ENCODE measurements around the gene IFT20. TPM values are rescaled to one million over a fixed set of nuclear protein-coding genes. Genes with fewer than 3 reads are reported as not detected.

Gene IFT20
- total and polyA plus RNA-seq, 2 donors (not counting 3 experiments of a cell fraction or from before 2014, with no cell fraction given) = 26.5 to 45.0 TPM

GRCh38 chr17:28319598-28319935 lies 15.7 kb downstream of the IFT20 start:
- TSS peak; percentile 47 for BruUV-seq (replicated peaks)

More at GRCh38 chr17:28319598-28319935, 15.7 kb downstream of the IFT20 start:
- ChIA-PET CTCF (interaction anchor here (0.9 to 2.0 kb wide), 6 partner anchors 12 to 514 kb away, joined by 3 to 8 read pairs (median 4); partner anchors contain the start of genes IFT20, POLDIP2 and TNFAIP1), POLR2A (no interaction called here)
- no peak for TF ChIP-seq POLR2AphosphoS5 (IDR thresholded peaks at IDR 0.05; ENCODE audit: insufficient read depth, low read depth, low read length)
- no peak for TF ChIP-seq EZH2 (IDR thresholded peaks at IDR 0.05; ENCODE audit: borderline replicate concordance, low read depth, low read length, severe bottlenecking)
- TF ChIP-seq JUN (IDR thresholded peaks at IDR 0.05; ENCODE audit: borderline replicate concordance, insufficient read depth, insufficient read length, low read depth) = no peak
- no peak for TF ChIP-seq MAX (IDR thresholded peaks at IDR 0.05; ENCODE audit: insufficient read depth, insufficient read length)
- TF ChIP-seq GATA2 (IDR thresholded peaks at IDR 0.05; ENCODE audit: insufficient read depth, insufficient read length, low read depth, low read length) = no peak
- TF ChIP-seq CTCF (IDR thresholded peaks at IDR 0.05; ENCODE audit: extremely low read depth in 1 of 2, insufficient read depth in 1 of 2, low read depth in 1 of 2, low read length in 2 of 2) = no peak
- no peak for TF ChIP-seq FOS (IDR thresholded peaks at IDR 0.05; ENCODE audit: borderline replicate concordance, insufficient read depth, low read length)
- TF ChIP-seq MYC (IDR thresholded peaks at IDR 0.05; ENCODE audit: low read depth, low read length) = no peak
- TF ChIP-seq POLR2A (IDR thresholded peaks at IDR 0.05; ENCODE audit: low read depth, low read length) = no peak
- Histone ChIP-seq H3K4me3 (replicated peaks in 1 of 3; ENCODE audit: insufficient read depth in 1 of 3, low read depth in 1 of 3, low read length in 3 of 3) (peak overlapping the region; percentile 52 to 80 (median 65)), H3K36me3 (ENCODE audit: control insufficient read depth in 2 of 2, extremely low read depth in 1 of 2, insufficient read depth in 2 of 2, low read length in 2 of 2) (no peaks in the 10 kb centered on the region), H3K9ac (replicated peaks; ENCODE audit: extremely low read depth, insufficient read depth, low read length) (peak overlapping the region; percentile 76), H2AFZ (ENCODE audit: low read depth, low read length) (peak overlapping the region; percentile 19), H4K20me1 (replicated peaks; ENCODE audit: control insufficient read depth, extremely low read depth, insufficient read depth, low read length) (no peaks in the 10 kb centered on the region), H3K27me3 (ENCODE audit: control insufficient read depth in 2 of 2, insufficient read depth in 2 of 2, low read length in 2 of 2) (no peaks in the 10 kb centered on the region), H3K79me2 (ENCODE audit: control insufficient read depth, insufficient read depth, low read length) (peaks cover 36% of the 10 kb centered on the region), H3K9me1 (replicated peaks; ENCODE audit: control insufficient read depth, extremely low read depth, insufficient read depth, low read length) (no peaks in the 10 kb centered on the region), H3K4me2 (ENCODE audit: insufficient read depth, low read length) (peak overlapping the region; percentile 91), H3K27ac (ENCODE audit: insufficient read depth, low read depth, low read length) (peak overlapping the region; percentile 9), H3K4me1 (ENCODE audit: control insufficient read depth, extremely low read depth, insufficient read depth, low read length) (peaks cover 18% of the 10 kb centered on the region), H3K9me3 (replicated peaks; ENCODE audit: control insufficient read depth, insufficient read depth, low read length) (no peaks in the 10 kb centered on the region)
- DNase-seq (ENCODE audit: low read depth, low spot score) (no peak), FAIRE-seq (peak; percentile 21)
- intact Hi-C loops (cut with micrococcal nuclease) (loop anchor here (1.0 kb wide), 5 partner anchors 8 to 514 kb away; partner anchors contain the start of genes IFT20, POLDIP2 and TNFAIP1), dilution Hi-C loops (cut with MboI; ENCODE audit: extremely low pct_ligation_motif_present, low sequenced_read_pairs) (no loop called here)

All from endothelial cell of umbilical vein (primary cell).